ENCODE measurements around the gene LMBRD2. TPM values are rescaled to one million over a fixed set of nuclear protein-coding genes. Genes with fewer than 3 reads are reported as not detected.

LMBRD2 gene
- total and polyA plus RNA-seq, 9 of the 15 experiments (the other 6 are each of a cell fraction or from before 2014, with no cell fraction given), result 2.1 to 24.2 (median 10.6) TPM

DNA sequence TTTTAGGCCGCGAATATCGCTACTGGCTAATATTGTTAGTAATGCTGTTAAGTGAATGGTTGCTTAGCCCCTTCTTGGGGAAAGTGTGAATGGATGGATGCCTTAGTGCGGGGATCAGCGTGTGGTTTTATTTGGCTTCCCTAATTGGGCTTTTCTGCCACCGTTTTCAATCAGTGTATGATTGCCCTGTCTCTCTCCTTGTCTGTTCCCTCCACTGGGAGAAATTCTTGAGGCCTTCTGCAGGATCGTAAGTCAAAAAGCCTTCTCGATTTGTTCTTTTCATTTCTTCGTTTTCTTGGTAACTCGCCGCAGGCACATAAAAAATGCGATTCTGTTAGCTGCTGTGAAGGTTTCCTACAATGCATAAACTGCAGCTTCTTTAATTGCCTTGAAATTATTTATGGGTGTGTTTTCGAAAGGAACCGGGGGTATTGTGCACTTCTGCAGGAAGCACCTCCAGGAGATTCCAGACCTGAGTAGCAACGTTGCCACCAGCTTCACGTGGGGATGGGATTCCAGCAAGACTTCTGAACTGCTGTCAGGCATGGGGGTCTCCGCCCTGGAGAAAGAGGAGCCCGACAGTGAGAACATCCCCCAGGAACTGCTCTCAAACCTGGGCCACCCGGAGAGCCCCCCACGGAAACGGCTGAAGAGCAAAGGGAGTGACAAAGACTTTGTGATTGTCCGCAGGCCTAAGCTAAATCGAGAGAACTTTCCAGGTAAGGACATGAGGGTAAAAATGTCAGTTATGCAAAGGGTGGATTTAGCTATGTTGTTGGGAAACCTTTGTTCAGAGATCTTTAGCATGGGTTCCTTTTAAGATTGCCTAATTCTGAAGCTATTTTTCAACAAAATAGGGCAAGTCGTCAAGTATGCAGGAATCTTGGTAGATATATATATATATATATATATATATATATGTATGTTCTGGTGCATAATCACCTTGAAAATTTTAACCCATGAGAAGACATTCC, 924 bp upstream of the LMBRD2 start:
- Histone ChIP-seq H3K4me2 (ENCODE audit: insufficient read depth, low read length) (peak overlapping the region; percentile 98), H3K9me3 (replicated peaks; ENCODE audit: control insufficient read depth, insufficient read depth, low read depth, low read length) (no peaks in the 10 kb centered on the region), H3K9me1 (ENCODE audit: control insufficient read depth, insufficient read depth, low read length) (no peaks in the 10 kb centered on the region), H3K4me3 (peak overlapping the region; percentile 66), H3K36me3 (ENCODE audit: control insufficient read depth, insufficient read depth, low read length) (peaks cover 50% of the 10 kb centered on the region), H3K79me2 (ENCODE audit: control insufficient read depth, insufficient read depth, low read length) (peaks cover 95% of the 10 kb centered on the region), H3K27me3 (ENCODE audit: control insufficient read depth in 2 of 2, insufficient read depth in 2 of 2, low read length in 2 of 2) (no peaks in the 10 kb centered on the region), H4K20me1 (replicated peaks; ENCODE audit: control insufficient read depth, insufficient read depth, low read length) (no peaks in the 10 kb centered on the region), H3K4me1 (replicated peaks in 1 of 2; ENCODE audit: control insufficient read depth in 2 of 2, insufficient read depth in 2 of 2, low read length in 2 of 2) (peaks cover 6 to 16% of the 10 kb centered on the region in 2 experiments), H3K9ac (ENCODE audit: insufficient read depth in 1 of 2, low read depth in 2 of 2, low read length in 2 of 2) (peak overlapping the region; percentile 88 to 96), H3K27ac (ENCODE audit: extremely low read depth, low read depth, low read length) (peak overlapping the region; percentile 61), H2AFZ (ENCODE audit: low read depth, low read length) (peak overlapping the region; percentile 93)
- intact Hi-C loops (cut with micrococcal nuclease), result loop anchor here (1.0 kb wide), 1 partner anchor 73 kb away; no protein-coding TSS in a partner anchor
- CTCF ChIA-PET (ENCODE audit: low intra/inter-chr PET ratio), result interaction anchor here (0.7 kb wide), 1 partner anchor 65 kb away, joined by 3 read pairs; no protein-coding TSS in a partner anchor
- WGBS (ENCODE audit: insufficient coverage, low coverage, missing lambda C conversion rate), result under 1% methylated on average over 24 of the region's 24 CpGs
- DNase-seq (ENCODE audit: extremely low read depth in 1 of 4, low spot score in 3 of 4) (peak in 3 of 4 experiments; percentile 27 to 33 (median 30)), ATAC-seq (peak; percentile 10), FAIRE-seq (no peak)
- BruUV-seq (replicated peaks), result TSS peak; percentile 67
- POLR2A ChIA-PET, result interaction anchor here (0.6 to 2.0 kb wide), 11 partner anchors 11 to 264 kb away, joined by 3 to 9 read pairs (median 3); partner anchors contain the start of gene NADK2
- in situ Hi-C loops (cut with MboI), result no loop called here
- TF ChIP-seq ZNF644 (tag; IDR thresholded peaks at IDR 0.05; ENCODE audit: low read depth) (no peak), DDX20 (tag; IDR thresholded peaks at IDR 0.05; ENCODE audit: low read depth) (no peak), POLR2G (IDR thresholded peaks at IDR 0.05; ENCODE audit: low read depth, low read length) (no peak), ZFX (CRISPR knock-in tag; IDR thresholded peaks at IDR 0.05) (peak; percentile 42; the same call in 1 of the 2 replicates), KDM4B (IDR thresholded peaks at IDR 0.05; ENCODE audit: borderline replicate concordance in 2 of 2, low read depth in 1 of 2) (no peak)
- TF ChIP-seq, protein P1, sequence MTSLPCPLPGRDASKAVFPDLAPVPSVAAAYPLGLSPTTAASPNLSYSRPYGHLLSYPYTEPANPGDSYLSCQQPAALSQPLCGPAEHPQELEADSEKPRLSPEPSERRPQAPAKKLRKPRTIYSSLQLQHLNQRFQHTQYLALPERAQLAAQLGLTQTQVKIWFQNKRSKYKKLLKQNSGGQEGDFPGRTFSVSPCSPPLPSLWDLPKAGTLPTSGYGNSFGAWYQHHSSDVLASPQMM (CRISPR knock-in tag; IDR thresholded peaks at IDR 0.05), result no peak
- TF ChIP-seq, protein P2, sequence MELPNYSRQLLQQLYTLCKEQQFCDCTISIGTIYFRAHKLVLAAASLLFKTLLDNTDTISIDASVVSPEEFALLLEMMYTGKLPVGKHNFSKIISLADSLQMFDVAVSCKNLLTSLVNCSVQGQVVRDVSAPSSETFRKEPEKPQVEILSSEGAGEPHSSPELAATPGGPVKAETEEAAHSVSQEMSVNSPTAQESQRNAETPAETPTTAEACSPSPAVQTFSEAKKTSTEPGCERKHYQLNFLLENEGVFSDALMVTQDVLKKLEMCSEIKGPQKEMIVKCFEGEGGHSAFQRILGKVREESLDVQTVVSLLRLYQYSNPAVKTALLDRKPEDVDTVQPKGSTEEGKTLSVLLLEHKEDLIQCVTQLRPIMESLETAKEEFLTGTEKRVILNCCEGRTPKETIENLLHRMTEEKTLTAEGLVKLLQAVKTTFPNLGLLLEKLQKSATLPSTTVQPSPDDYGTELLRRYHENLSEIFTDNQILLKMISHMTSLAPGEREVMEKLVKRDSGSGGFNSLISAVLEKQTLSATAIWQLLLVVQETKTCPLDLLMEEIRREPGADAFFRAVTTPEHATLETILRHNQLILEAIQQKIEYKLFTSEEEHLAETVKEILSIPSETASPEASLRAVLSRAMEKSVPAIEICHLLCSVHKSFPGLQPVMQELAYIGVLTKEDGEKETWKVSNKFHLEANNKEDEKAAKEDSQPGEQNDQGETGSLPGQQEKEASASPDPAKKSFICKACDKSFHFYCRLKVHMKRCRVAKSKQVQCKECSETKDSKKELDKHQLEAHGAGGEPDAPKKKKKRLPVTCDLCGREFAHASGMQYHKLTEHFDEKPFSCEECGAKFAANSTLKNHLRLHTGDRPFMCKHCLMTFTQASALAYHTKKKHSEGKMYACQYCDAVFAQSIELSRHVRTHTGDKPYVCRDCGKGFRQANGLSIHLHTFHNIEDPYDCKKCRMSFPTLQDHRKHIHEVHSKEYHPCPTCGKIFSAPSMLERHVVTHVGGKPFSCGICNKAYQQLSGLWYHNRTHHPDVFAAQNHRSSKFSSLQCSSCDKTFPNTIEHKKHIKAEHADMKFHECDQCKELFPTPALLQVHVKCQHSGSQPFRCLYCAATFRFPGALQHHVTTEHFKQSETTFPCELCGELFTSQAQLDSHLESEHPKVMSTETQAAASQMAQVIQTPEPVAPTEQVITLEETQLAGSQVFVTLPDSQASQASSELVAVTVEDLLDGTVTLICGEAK (IDR thresholded peaks at IDR 0.05), result no peak
- TF ChIP-seq, protein P2 (CRISPR knock-in tag; IDR thresholded peaks at IDR 0.05), result no peak
